Measurements from ENCODE around the gene SIK2.
"Not testable (repeated sequence)": the region's sequence is repeated elsewhere in the genome, so short reads cannot be mapped to it uniquely, and the experiment has no call there.

Gene SIK2

GRCh38 chr11:111624608-111625007 lies 22.4 kb downstream of the SIK2 start:
- DNase-seq (ENCODE audit: low read depth) = no peak

- DNase-seq (ENCODE audit: low read depth) = no peak
These were observed 25.3 kb downstream of the SIK2 start for GRCh38 chr11:111627591-111627990.

GRCh38 chr11:111629499-111629898 lies 27.2 kb downstream of the SIK2 start:
- no peak for DNase-seq (ENCODE audit: low read depth)

GRCh38 chr11:111631024-111631665 lies 28.9 kb downstream of the SIK2 start:
- no peak for DNase-seq (ENCODE audit: low read depth)

DNA sequence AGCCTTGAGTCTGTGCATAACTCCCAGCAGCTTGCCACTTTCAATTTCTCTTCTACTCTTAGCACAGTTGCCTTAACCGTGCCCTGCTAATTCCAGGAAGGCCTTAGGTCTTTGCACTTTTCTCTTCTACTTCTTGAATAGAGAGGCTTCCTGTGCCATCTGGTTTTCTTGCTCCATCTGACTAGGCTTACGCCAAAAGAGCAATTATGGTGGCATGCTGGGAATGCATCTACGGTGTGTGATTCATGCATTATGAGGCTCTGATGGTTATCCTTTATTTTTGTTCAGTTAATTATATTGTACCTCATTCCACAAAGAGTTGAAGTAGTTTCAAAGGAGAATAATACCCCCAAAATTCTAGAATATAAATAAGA lies 29.4 kb downstream of the SIK2 start:
- peak; percentile 78 for DNase-seq (ENCODE audit: low read depth)

DNA sequence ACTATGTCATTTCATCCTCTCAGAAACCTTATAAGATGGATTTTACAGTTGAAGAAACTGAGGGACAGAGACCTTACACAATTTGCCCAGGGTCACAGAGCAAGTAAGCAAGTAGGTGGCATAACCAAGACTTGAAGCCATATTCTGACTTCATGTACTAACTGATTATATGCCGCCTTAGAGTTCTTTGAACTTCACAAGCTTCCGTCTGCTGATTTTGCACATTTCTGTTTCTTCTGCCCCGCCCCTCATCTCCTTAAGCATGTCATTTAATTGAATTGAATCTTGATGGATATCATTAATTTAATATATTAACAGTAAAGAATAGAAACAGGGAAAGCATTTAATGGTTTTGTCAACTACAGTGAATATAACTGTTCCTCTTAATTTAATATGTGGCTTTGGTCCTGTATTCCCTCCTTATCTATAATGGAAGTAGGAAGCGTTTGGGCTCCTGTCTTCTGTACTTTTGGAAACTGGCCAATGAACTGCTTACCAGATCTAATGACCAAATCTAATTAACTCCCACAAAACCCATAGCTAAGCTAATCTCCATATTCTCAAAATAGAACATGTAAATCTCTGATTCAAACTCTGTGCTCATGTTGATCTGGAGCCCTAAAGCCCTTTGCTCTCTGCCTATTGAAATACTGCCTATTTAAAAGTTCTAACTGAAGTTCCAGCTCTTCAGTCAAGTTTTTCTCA lies 30.4 kb downstream of the SIK2 start:
- no peak for DNase-seq (ENCODE audit: low read depth)

DNA sequence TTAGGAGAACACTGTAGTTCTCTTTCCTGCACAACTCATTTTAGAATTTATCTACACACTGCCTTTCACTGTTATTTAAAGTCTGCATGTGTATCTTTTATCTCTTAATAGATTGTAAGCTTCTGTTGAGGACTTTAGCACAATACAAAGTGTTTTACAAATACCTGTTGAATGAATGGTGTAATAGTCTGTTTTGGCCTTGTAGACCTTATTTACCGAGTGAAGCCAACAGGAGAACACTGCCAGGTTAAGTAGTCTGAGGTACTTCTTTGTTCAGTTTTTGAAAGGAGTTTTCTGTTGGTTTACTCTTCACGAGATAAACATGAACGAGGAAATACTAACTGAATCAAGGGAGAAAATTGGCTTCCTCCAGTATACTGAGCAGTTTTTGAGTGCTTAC lies 31.0 kb downstream of the SIK2 start:
- DNase-seq (ENCODE audit: low read depth) = no peak

GRCh38 chr11:111633756-111634362 lies 31.6 kb downstream of the SIK2 start:
- no peak for DNase-seq (ENCODE audit: low read depth)

GRCh38 chr11:111634981-111635705 lies 32.9 kb downstream of the SIK2 start:
- no peak for DNase-seq (ENCODE audit: low read depth)

DNA sequence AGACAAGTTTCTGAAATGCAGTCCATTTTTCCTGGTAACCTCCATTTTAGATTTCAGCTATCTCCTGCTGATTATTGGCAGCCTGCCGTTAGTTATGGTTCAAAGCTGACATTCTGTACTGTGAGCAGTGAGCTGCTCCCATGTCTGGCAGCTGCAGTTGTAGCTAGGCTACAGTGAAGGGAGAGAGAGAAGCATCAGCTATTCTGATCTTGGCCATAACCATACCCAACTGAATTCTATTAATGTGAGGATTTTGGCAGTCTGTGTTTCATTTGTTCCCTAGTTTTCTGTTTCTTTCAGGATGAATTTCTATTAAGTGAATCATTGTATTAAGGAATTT lies 33.4 kb downstream of the SIK2 start:
- no peak for DNase-seq (ENCODE audit: low read depth)

GRCh38 chr11:111637885-111638284 lies 35.6 kb downstream of the SIK2 start:
- DNase-seq (ENCODE audit: low read depth) = no peak

- no peak for DNase-seq (ENCODE audit: low read depth)
These were observed 37.1 kb downstream of the SIK2 start for GRCh38 chr11:111639226-111639925.

DNA sequence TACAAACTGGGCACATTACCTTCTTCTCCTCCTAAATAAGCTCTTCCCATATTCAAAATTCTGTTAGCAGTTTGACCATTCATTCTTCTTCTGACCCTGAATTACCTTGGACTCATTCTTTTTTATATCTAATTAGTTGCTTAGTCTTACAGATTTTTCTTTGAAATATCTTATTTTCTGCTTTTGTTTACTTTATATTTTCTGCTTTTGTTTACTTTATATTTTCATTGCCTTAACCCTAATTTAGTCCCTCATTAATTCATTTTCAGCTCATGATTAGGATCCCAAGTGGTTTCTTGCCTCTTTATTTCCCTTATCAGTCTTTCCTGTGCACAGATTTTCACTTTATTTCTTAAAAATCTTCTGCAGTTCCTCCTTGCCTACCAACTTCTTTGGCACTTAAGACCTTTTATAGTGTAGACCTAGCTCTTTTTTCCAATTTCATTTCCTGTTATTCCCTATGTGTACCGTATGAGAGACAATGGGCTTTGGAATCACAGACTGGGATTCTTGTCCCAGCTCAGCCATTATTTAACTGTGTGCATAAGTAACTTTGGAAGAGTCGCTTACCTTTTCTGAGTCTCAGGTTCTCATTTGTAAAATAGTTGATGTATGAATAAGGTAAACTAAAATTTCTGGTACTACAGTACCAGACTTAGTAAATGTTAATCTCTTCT lies 39.2 kb downstream of the SIK2 start:
- no peak for DNase-seq (ENCODE audit: low read depth)

DNA sequence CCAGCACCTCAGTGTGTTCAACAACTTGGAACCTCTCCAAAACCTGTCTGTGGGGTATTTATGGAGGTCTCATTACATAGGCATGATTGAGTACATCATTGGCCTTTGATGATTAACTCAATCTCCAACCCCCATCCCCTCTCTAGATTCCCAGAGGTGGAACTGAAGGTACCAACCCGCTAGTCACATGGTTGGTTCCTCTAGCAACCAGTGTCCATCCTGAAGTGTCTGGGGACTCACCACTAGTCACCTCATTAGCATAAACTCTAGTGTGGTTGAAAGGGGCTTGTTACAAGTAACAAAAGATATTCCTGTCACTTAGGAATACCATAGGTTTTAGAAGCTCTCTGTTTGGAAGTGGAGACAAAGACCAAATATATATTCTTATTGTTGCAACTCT lies 40.3 kb downstream of the SIK2 start:
- DNase-seq (ENCODE audit: low read depth) = no peak

GRCh38 chr11:111644922-111645321 lies 42.7 kb downstream of the SIK2 start:
- DNase-seq (ENCODE audit: low read depth) = no peak

- DNase-seq (ENCODE audit: low read depth) = no peak
These were observed 43.5 kb downstream of the SIK2 start for GRCh38 chr11:111645657-111646316.

GRCh38 chr11:111651336-111651735 lies 49.1 kb downstream of the SIK2 start:
- DNase-seq (ENCODE audit: low read depth) = not testable (repeated sequence)

- no peak for DNase-seq (ENCODE audit: low read depth)
These were observed 49.9 kb downstream of the SIK2 start for GRCh38 chr11:111652184-111652583.

DNA sequence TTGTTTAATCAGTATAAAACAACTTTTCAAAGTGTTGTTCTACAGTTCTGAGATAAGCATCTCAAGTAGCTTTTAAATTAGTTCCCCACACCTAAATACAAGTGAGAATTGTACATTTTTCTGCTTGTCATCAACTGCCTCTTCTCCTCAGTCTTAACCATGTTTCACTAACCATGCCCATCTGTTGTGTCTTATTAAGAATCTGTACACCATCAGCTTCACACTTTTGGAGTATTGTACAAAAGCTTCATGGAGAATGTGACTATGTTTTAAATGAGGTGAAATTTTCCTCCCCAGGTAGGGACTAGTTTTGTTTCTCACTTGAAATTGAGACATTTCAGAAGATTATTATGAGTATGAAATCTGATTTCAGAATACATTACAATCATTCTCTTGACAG lies 52.4 kb downstream of the SIK2 start:
- DNase-seq (ENCODE audit: low read depth) = no peak

GRCh38 chr11:111655924-111656323 lies 53.7 kb downstream of the SIK2 start:
- DNase-seq (ENCODE audit: low read depth) = no peak

- not testable (repeated sequence) for DNase-seq (ENCODE audit: low read depth)
These were observed 55.7 kb downstream of the SIK2 start for GRCh38 chr11:111657905-111658304.
